ENCODE results near the gene MEX3A. TPM values are rescaled to one million over a fixed set of nuclear protein-coding genes. Genes with fewer than 3 reads are reported as not detected.

MEX3A gene
- total RNA-seq, 1 experiment from 2014 or later = 68.0 TPM

DNA sequence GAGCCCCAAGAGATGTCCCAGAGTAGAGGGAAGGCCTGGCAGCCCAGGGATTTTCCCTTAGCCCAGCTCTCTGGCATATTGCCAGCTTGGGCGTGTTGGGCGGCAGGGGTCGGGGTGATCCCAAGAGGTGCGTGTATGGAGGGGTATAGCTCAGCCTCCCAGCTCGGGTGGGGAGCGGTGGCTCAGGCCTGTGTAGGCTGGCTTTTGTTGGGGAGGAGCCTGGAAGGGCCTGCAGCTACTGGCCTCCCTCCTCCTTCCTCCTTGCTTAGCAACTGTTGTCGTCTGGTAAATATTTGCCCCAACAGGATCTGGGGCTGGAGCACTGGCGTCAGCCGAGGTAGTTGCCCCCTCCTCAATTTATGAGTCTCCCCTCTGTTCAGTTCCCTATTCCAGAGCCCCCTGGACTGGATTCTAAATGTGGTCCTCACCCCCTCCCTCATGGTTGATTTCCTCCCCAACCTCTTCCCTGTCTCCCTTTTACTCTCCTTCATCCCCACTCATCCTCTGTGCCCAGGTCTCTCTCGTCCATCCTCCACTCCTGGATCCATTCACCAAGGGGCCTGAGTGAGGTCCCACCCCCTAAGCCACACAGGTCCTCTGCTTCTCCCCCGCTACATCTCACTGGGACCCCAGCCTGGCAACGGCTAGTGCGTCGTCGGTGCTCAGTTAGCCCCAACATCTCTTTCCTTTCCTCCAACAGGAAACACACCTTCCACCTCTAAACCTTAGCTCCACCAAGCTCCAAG, 22.0 kb upstream of the MEX3A start:
- H3K56ac ChIP-seq (ENCODE audit: insufficient read length, low read depth, low read length) = no peak overlapping the region
- peak overlapping the region; percentile 63 for H3K4me2 ChIP-seq (ENCODE audit: insufficient read depth, insufficient read length, low read length)
- peak overlapping the region in 1 of 2 experiments; percentile 59; a peak in 3 of 5 replicates for H3K4me3 Mint-ChIP-seq
- peak; percentile 69 for DNase-seq
- no peaks in the 10 kb centered on the region for H3K27me3 ChIP-seq (ENCODE audit: insufficient read depth, low read length)
- H3K23me2 ChIP-seq (ENCODE audit: insufficient read length, low read depth, low read length, poor library complexity, severe bottlenecking) = peaks cover 5% of the 10 kb centered on the region
- H2AFZ ChIP-seq (ENCODE audit: low read length) = no peak overlapping the region
- no peak overlapping the region for H2BK5ac ChIP-seq (ENCODE audit: insufficient read length, low read length)
- no CpG with 5 or more reads among the region's 15 CpGs for WGBS (ENCODE audit: extremely low coverage, insufficient read length, low lambda C conversion rate)
- no peak overlapping the region for H3K23ac ChIP-seq (ENCODE audit: insufficient read length, low read depth, low read length)
- no peaks in the 10 kb centered on the region; a peak in 2 of 5 replicates for H3K9me3 Mint-ChIP-seq
- peak overlapping the region; percentile 99 for H2AK5ac ChIP-seq (ENCODE audit: insufficient read length, low read length)
- 0 out of 2 replicates have a peak, but pooled peaks cover under 1% of the 10 kb centered on the region for H3K27me3 Mint-ChIP-seq (ENCODE audit: low read depth)
- H4K8ac ChIP-seq (replicated peaks; ENCODE audit: insufficient read length, low read depth, low read length) = peak overlapping the region; percentile 84
- H4K5ac ChIP-seq (ENCODE audit: insufficient read length, low read depth, low read length) = peak overlapping the region; percentile 63
- peaks cover 2% of the 10 kb centered on the region for H4K20me1 ChIP-seq (ENCODE audit: control insufficient read depth, insufficient read depth, insufficient read length)
- H2BK15ac ChIP-seq (ENCODE audit: low read depth, low read length) = no peak overlapping the region
- H3K36me3 Mint-ChIP-seq (ENCODE audit: insufficient read depth in 1 of 3, low read depth in 3 of 3) = peaks cover 0 to 2% (median under 1%) of the 10 kb centered on the region in 3 experiments; a peak in 4 of 7 replicates
- H4K91ac ChIP-seq (ENCODE audit: insufficient read length, low read depth, low read length) = peak overlapping the region; percentile 98
- H3K9me3 ChIP-seq (ENCODE audit: control insufficient read depth, low read depth, low read length) = no peaks in the 10 kb centered on the region
- peak overlapping the region; percentile 97 for H3K18ac ChIP-seq (ENCODE audit: insufficient read length, low read depth, low read length)
- peaks cover 14% of the 10 kb centered on the region; the same call in 1 of the 2 replicates for H3K4me1 ChIP-seq (ENCODE audit: insufficient read depth, low read length)
- H3K27ac ChIP-seq (ENCODE audit: insufficient read length, low read depth, low read length) = peak overlapping the region; percentile 26
- peak overlapping the region; percentile 50 for H2BK20ac ChIP-seq (ENCODE audit: low read depth, low read length, poor library complexity, severe bottlenecking)
- H3T11ph ChIP-seq (ENCODE audit: low read length) = no peak overlapping the region
- TF ChIP-seq, protein P1, sequence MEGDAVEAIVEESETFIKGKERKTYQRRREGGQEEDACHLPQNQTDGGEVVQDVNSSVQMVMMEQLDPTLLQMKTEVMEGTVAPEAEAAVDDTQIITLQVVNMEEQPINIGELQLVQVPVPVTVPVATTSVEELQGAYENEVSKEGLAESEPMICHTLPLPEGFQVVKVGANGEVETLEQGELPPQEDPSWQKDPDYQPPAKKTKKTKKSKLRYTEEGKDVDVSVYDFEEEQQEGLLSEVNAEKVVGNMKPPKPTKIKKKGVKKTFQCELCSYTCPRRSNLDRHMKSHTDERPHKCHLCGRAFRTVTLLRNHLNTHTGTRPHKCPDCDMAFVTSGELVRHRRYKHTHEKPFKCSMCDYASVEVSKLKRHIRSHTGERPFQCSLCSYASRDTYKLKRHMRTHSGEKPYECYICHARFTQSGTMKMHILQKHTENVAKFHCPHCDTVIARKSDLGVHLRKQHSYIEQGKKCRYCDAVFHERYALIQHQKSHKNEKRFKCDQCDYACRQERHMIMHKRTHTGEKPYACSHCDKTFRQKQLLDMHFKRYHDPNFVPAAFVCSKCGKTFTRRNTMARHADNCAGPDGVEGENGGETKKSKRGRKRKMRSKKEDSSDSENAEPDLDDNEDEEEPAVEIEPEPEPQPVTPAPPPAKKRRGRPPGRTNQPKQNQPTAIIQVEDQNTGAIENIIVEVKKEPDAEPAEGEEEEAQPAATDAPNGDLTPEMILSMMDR (conservative IDR thresholded peaks at IDR 0.05) = no peak
- peaks cover 54 to 64% of the 10 kb centered on the region in 2 experiments for H3K4me1 Mint-ChIP-seq
- H2BK12ac ChIP-seq (ENCODE audit: insufficient read length, low read depth, low read length) = peak overlapping the region; percentile 98
- H3K14ac ChIP-seq (ENCODE audit: insufficient read depth, low read length) = peak overlapping the region; percentile 97
- peak overlapping the region; percentile 97 for H3K4ac ChIP-seq (ENCODE audit: low read depth, low read length)
- H3K79me1 ChIP-seq (ENCODE audit: insufficient read depth, low read depth, low read length, poor library complexity, severe bottlenecking) = no peaks in the 10 kb centered on the region
- peak overlapping the region; percentile 91 for H2BK120ac ChIP-seq (ENCODE audit: low read depth, low read length, poor library complexity, severe bottlenecking)
- H3K79me2 ChIP-seq (ENCODE audit: insufficient read depth, low read length) = no peaks in the 10 kb centered on the region
- H3K9ac ChIP-seq (ENCODE audit: extremely low read depth, insufficient read length, low read length) = peak overlapping the region; percentile 2
- H3K27ac Mint-ChIP-seq = peak overlapping the region; percentile 31 to 97 (median 71)

Measured in H9 (cell line).